GM03348 (cell line): ENCODE data around the gene RIN1.

Experiments used
- DNase-seq: peaks from one replicate; pipeline ENCODE4 v3.0.0; 2012; ENCODE audit warnings: low spot score

The RIN1 gene

DNA sequence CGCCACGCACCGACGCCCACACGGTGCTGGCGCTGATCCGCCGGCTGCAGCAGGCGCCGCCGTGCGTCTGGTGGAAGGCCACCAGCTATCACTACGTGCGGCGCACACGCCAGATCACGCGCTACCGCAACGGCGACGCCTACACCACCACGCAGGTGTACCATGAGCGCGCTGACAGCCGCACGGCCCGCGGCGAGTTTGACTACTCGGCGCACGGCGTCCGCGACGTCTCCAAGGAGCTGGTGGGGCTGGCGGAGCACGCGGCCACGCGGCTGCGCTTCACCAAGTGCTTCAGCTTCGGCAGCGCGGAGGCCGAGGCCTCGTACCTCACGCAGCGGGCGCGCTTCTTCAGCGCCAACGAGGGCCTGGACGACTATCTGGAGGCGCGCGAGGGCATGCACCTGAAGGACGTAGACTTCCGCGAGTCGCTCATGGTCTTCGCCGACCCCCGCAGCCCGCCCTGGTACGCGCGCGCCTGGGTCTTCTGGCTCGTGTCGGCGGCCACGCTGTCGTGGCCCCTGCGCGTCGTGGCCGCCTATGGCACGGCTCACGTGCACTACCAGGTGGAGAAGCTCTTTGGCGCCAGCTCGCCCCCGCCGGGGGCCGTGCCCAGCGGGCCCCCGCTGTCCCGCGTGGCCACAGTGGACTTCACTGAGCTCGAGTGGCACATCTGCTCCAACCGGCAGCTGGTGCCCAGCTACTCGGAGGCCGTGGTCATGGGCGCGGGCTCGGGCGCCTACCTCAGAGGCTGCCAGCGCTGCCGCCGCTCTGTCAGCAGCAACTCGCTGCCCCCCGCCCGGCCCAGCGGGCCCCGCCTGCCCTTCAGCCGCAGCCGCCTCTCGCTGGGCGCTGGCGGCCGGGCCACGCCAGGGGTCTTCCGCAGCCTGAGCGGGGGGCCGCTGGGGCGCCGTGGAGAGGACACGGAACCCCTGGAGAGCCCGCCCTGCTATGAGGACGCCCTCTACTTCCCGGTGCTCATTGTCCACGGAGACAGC lies 41.3 kb downstream of the RIN1 start:
- no peak for DNase-seq

DNA sequence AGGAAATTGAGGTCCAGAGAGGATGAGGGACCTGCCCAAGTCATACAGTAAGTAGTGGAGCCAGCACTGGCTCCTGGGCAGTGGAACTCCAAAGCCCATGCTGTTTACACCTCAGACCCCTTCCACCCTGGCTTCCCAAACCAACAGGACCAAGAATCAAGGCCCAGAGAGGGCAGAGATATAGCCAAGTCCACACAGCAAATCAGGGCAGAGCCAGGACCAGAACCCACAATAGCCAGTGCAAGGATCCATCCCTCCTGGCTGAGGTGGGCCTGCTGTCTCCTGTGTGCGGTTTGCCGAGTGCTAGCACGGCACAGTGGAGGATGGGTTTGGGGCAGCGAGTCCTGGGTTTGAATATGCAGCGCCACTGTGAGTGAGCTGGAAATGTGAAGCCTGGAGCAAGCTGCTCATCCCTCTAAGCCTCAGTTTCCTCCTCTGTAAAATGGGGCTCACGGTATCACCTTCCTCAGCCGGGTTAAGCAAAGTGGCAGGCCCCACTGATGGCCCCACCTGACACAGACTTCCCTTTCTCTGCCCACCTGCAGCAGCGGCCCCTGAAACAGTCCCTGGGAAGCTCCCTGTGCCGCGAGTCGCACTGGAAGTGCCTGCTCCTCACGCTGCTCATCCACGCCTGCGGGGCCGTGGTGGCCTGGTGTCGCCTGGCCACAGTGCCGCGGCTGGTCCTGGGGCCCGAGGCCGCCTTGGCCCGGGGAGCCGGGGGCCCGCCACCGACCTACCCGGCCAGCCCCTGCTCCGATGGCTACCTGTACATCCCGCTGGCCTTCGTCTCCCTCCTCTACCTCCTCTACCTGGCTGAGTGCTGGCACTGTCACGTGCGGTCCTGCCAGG lies 42.2 kb downstream of the RIN1 start:
- DNase-seq, result no peak

DNA sequence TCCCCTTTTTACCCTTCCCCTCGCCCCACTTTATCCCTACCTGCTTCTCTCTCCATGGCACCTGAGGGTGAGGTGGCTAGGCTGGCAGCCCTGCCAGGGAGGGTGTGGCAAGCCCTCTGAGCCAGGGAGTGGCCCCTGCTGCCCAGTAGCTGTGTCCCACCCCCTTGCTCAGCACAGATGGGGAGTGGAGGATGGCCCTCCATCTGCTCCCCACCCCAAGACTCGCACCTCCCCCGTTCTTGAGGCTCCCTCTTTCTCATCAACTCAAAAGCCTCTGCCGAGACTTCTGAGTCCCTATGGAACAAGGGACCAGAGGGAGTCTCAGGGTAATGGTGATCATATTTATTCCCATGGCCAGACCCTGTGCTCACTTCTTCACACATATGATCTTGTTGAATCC lies 42.9 kb downstream of the RIN1 start:
- no peak for DNase-seq

DNA sequence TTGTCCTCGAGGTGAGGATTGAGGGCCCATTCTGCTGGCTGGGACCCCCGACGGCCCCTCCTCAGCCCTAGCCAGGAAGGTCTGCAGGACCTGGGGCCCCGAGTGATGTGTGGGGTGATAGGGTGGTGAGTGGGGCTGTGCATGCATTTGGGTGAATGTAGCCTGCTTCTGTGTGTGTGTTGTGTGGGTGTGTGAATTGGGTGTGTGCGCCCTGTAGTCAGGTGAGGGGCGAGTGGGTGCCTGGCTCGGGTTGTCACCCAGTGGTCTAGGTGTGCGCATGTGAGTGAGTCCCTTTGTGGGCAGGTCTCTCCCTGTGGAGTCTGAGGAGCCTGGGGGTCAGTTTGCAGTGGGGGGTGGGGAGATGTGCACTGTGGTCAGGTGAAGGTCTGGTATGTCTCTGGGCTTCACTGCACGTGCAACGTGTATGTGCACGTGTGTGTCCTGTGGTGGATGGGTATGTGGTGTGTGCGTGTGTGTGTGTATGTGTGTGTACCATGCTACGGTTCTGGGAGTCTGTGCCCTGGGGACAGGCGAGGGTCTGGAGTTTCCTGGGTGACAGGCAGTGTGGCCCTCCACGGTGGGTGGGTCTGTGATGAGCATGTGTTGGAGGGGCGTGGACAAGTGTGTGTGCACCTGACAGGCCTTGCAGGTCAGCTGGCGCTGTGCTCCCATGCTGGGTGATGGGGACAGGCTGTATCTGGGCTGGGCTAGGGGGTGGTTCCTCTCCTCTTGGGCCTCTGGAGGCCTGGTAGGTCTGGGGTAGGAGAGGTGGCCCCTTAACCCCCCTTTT lies 43.5 kb downstream of the RIN1 start:
- no peak for DNase-seq

DNA sequence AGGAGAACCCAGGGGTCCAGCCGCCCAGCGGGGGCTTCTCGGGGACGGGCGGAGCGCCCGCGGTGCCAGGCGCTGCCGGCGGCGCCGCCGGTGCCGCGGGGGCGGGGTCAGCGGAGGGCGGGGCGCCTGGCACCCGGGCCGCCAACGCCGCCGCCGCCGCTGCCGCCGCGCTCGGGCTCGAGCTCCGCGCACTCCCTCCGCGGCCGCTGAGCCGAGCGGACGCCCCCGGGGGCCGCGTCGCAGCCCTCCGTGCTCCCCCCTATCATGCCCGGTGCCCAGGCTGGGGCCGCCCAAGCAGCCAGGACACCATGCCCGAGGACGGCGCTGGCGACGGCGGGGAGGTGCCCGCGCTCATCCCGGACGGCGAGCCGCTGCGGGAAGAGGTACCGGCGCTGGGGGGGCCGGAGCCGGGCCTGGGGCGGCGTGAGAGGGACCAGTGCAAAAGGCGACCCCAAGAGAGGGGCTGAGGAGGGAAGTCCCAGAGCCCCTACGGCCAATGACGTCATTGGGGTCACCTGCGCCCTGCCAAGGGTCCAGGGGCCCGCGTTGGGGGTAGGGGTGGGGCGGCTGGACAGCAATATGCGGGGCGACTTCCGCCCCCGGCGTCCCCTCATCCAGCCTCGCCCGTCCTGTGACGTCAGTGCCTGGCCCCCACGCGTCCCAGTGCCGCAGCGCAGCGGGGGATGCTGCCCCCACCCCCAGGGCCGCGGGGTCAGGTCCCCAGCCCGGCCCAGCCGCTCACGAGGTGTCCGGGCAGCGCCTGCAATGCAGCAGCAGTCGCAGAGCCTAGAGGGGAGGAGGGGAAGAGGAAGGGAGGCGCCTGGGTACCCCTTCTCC lies 44.3 kb downstream of the RIN1 start, which contains the start of gene TMEM151A:
Gene TMEM151A, plus strand, starts transcription at position 189 of the 837 bp plus-strand sequence. Its CDS starts 120 bp downstream, at position 309.
- peak; percentile 38 for DNase-seq

DNA sequence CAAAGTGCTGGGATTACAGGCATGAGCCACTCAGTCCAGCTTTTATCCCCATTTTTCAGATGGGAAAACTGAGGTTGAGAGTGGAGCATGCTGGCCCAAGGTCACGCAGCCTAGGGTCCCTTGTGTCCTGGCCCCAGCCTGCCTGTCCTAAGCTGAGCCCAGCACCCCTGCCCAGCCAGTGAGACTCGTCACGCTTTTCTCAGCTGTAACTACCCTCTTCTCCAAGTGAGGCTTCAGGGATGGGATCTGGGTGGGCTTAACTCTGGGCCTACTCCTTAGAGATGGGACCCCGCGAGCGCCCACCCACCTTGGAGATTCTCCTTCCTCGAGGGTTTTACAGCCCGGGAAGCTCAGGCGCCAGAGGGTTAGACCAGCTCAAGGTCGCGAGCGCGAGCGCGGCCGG lies 44.9 kb downstream of the RIN1 start:
- no peak for DNase-seq

DNA sequence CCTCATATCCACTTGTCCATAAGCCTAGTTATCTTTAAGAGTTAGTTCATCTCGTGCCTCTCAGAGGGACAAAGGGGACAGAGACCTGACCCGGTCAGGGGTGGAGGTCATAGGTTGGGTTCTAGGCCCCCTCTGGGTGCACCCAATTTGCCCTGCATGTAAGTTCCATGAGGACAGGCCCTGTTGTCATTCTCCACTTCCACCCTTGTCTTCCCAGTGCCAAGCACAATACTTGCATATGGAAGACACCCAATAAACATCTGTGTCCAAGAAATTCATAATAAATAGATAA lies 46.0 kb downstream of the RIN1 start:
- DNase-seq, result no peak

DNA sequence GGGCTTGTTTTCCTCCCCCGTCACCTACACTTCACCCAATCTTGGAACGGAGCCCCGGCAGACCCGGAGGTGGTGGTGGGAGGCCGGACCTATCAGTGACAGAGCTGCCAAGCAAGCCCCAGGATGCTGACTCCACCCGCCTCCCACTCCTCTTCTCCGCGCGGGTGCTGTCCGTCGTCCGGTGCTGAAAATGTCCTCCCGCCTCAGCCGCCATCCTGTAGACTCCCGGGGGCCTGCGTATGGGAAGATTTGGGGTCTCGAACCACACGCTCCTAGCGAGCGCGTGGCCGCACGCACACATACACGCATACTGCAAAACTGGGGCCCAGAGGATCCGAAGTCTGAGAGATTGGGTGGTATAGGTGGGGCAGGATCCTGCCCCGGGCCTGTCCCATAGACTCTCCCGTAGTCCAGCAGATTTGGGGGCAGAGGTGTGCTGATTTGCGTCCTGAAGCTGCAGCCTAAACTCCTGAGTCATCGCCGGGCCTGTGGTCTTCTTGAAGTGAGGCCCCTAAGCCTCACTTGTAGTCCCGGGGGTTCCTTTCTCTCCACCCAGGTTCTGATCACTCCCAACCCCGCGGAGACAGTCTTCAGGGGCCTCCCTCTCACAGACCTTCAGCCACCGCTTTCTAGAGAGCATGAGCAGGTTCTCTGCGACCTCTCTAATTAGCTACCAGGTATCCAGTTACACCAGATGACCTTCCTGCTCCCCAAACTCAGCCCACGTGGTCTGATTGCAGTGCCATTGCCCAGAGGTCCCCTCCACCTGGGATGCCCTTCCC lies 46.5 kb downstream of the RIN1 start:
- peak; percentile 86 for DNase-seq

DNA sequence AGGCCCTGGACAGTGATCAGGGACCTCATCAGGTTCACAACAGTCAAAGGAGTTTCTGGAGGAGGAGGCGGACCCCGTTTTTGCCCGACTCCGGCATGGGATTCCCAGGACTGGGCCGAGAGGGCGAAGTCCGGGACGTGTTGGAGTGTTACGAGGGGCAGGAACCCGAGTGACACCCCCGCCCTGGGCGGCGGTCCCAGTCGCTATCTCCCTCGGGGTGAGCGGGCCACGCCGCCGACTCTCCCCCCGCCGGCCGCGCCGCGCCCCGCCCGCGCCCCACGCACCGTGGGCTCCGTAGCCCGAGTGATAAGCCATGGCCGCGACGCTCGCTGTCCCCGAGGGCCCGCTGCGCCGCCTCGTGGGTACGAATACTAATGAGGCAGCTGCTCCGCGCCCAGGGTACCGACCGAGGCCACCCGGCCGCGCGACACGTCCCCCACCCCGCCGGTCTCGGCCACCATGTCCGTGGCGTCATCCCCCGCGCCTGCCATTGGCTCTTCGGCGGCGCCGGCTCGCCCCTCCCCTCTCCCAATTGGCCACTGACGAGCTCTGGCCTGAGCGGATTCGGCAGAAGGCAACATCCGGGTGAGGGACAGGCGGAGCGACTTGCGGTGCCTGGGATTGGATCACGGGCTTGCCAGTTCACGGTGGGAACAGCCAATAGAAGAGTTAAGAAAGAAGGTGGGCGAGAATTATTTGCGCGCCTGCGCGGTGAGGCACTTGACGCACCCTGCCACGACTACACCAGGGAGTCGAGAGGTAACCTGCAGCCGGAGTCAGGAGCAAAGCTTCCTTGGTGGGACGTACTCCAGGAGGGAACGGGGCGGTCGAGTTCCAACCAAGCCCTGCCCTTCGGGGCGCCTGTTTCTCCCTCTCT lies 47.3 kb downstream of the RIN1 start, which contains the start of gene YIF1A:
Gene YIF1A, minus strand, starts transcription at position 473 of the 877 bp plus-strand sequence. Its CDS starts 158 bp downstream, at position 315.
- DNase-seq, result peak; percentile 100

DNA sequence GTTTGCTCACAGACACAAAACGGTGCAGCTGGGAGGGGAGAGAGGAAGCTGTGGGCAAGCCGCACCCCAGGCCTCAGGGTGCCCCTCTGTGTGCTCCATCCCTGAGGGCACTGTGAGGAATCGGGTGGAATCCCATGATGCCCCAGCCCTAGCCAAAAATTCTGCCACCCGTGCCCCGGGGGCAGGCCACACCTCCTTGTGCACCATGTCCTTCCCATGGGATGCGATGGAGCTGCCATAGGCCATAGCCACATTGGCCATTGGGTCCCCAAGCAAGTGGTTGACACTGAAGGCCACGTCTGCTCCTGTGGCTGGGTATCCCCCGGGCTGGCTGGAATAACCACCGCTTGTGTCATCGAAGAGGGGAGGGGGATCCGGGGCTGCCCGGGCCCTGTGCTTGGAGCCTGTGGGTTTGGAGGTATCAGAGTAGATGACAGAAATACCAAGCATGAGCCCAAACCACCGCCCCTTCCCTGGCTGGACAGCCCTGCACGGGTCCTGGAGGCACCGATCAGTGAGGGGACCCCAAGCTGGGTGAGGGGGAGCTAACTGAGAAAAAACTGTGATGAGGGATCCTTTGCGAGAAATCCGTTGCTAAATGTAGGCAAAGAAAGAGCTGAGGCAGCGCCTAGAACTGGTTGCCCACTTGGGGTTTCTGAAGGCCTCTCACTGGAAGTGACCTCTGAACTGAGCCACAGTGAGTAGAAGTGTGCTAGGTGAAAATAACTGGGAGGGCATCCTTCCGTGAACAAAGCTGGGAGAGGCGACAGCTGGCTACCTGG lies 48.2 kb downstream of the RIN1 start:
- peak; percentile 24 for DNase-seq

DNA sequence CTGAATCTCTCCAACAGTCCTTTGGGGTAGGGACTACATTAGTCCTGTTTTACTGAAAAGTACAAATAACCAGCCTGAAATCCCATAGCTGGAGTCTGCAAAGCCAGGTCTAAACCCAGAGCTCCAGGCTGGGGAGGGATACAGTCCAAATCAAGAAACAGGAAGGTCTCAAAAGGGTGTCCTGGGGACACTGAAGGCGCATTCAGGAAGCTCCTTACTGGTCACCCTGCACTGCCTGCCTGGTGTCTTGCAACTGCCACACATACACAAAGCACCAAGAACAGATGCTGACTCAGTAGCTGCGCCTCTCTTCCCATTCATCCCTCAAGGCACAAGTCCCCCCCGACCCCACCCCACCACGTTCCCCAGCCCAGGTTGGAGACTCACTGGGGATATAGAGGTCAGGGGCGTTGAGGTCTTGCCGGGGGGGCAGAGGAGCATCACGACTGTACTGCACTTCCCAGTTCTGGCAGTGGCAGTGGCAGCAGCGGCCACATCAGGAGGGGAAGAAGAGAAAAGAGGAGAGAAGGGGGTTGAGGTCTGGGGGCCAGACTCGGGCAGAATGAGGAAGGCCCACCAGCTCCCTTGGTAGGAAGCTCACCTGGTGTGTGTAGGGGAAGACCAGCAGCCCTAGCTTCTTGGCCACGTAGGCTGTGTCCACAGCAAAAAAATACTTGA lies 48.9 kb downstream of the RIN1 start:
- DNase-seq, result no peak

DNA sequence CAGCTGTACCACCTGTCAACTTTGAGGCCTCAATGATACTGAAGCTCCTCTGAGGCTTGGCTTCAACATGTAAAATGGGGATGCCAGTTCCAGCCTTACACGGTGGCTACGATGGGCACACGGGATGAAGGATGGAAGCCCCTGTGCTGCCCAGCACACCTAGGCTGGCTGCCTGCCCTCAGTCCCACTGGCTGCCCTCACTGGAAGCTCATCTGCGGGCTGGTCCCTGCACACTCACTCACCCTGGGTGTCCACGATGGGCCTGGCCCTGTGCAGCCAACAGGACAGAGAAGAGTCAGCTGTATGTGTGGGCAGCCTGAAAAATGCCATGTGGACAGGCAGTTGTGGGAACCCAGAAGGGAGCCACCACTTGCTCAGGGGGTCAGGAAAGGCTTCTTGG lies 49.5 kb downstream of the RIN1 start:
- no peak for DNase-seq

DNA sequence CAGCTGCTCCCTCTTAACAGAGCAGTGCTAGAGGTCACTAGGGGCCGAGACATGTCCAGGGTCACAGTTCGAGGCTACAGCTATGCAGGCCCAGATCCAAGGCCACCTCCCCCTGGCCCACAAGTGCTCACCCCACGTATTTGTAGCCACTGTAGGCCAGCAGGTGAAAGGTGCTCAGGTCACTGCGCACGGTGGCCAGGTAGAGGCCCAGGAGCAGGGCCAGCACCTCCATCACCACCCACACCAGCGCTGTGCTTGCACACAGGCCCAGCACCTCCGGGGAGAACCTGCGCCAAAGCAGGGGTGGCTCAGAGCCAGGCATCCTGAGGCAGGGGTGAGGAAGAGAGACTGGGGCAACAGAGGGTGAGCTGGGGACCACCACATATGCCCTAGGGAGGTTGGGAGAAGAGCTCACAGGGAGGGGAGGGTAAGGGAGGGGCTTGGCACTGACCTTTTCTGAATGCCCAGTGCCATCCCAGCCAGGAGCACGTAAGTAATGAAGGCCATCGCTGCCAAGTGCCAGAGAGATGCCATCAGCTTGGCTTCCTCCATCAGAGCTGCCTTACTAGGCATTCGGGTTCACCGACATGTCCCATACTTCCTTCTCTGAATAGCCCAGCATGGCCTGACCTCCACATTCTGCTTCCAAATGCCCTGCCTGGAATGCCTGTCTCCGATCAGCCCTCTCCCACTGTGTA lies 50.8 kb downstream of the RIN1 start:
- no peak for DNase-seq

DNA sequence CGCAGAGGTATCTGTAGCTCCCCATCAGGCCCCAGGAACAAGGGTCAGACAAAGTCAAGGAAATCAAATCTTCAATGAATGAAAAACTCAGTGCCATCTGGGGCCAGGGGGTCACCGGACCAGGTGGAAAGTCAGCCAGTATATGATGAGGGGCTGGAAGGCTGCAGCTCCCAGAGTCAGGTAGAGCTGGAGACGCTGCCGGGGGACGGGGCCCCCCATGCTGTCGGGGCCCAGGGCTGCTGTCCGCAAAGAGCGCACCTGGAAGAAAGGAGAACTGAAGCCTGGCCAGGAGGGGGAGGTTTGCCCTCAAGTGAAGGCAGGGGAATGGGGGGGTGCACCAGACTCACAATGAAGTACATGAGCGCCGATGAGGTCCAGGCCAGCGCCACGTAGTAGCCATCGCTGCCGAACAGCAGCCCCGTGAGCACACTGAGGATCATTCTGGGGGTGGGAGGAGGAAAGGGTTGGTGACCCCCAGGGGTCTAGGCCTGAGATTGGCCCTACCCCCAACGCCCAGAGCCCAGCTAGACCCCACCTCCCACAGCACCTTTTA lies 51.6 kb downstream of the RIN1 start:
- DNase-seq, result no peak

DNA sequence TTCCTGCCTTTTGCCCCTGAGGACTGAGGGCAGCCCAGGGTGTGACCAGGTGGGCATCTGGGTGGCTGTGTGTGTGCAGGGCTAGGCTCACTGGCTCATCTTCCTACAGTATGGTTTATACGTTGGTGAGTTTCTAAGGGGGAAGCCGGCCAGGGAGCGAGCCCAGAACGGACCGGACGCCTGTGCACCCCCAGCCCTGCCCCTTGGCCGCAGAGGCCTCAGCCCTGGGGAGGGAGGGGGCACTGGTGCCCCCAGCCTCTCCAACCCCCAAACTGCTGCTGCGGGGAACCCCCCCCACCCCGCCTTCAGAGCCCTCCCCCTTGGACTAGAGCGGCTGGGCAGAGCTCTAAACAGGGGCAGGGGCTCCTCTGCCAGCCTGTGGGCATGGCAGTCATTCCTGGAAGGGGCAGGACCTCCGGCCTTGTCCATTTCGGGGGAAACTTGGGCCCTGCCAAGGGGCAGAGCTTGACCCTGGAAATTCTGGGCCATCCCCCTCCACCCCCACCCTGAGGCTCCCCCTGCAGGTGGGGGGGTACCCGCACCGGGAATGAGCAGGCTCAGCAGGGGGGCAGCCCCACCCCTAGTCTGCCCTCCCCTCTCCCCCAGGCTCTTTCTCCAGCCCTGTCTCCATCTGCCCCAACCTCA lies 52.7 kb downstream of the RIN1 start:
- no peak for DNase-seq
